ENCODE results near the gene UNC93A.
"Not testable (repeated sequence)": the region's sequence is repeated elsewhere in the genome, so short reads cannot be mapped to it uniquely, and the experiment has no call there.

UNC93A gene

GRCh38 chr6:167290786-167291622 lies at the start of gene UNC93A:
UNC93A (plus strand) TSS chr6:167291315; CDS start chr6:167291490, 175 bp downstream.
- no peak for DNase-seq (ENCODE audit: low read depth)

GRCh38 chr6:167241321-167242134 lies 49.6 kb upstream of the UNC93A start:
- not testable (repeated sequence) for DNase-seq (ENCODE audit: low read depth)

GRCh38 chr6:167242135-167242506 lies 49.0 kb upstream of the UNC93A start:
- DNase-seq (ENCODE audit: low read depth): not testable (repeated sequence)

GRCh38 chr6:167242511-167243051 lies 48.5 kb upstream of the UNC93A start:
- not testable (repeated sequence) for DNase-seq (ENCODE audit: low read depth)

- DNase-seq (ENCODE audit: low read depth): no peak
Observed at GRCh38 chr6:167244064-167244960, 46.8 kb upstream of the UNC93A start.

GRCh38 chr6:167244991-167245390 lies 46.1 kb upstream of the UNC93A start:
- no peak for DNase-seq (ENCODE audit: low read depth)

GRCh38 chr6:167245591-167245990 lies 45.5 kb upstream of the UNC93A start:
- no peak for DNase-seq (ENCODE audit: low read depth)

- DNase-seq (ENCODE audit: low read depth): no peak
Observed at GRCh38 chr6:167247814-167248595, 43.1 kb upstream of the UNC93A start.

- not testable (repeated sequence) for DNase-seq (ENCODE audit: low read depth)
Observed at GRCh38 chr6:167248878-167249455, 42.1 kb upstream of the UNC93A start.

- DNase-seq (ENCODE audit: low read depth): no peak
Observed at GRCh38 chr6:167252271-167252670, 38.8 kb upstream of the UNC93A start.

- no peak for DNase-seq (ENCODE audit: low read depth)
Observed at GRCh38 chr6:167255918-167256553, 35.1 kb upstream of the UNC93A start.

- no peak for DNase-seq (ENCODE audit: low read depth)
Observed at GRCh38 chr6:167258646-167259045, 32.5 kb upstream of the UNC93A start.

- DNase-seq (ENCODE audit: low read depth): not testable (repeated sequence)
Observed at GRCh38 chr6:167266057-167266829, 24.9 kb upstream of the UNC93A start.

GRCh38 chr6:167266830-167267555 lies 24.1 kb upstream of the UNC93A start:
- no peak for DNase-seq (ENCODE audit: low read depth)

- not testable (repeated sequence) for DNase-seq (ENCODE audit: low read depth)
Observed at GRCh38 chr6:167267556-167267898, 23.6 kb upstream of the UNC93A start.

GRCh38 chr6:167267921-167268401 lies 23.2 kb upstream of the UNC93A start:
- no peak for DNase-seq (ENCODE audit: low read depth)

- DNase-seq (ENCODE audit: low read depth): no peak
Observed at GRCh38 chr6:167268683-167269280, 22.3 kb upstream of the UNC93A start.
